ENCODE results near the gene TMEM163. TPM values are rescaled to one million over a fixed set of nuclear protein-coding genes. Genes with fewer than 3 reads are reported as not detected.

TMEM163 gene
- total and polyA plus RNA-seq, 2 experiments from 2014 or later, result 1.1 TPM

- no peak overlapping the region for H3K4me3 ChIP-seq
These were observed 203.7 kb downstream of the TMEM163 start for GRCh38 chr2:134515137-134515536.

GRCh38 chr2:134513465-134513804 lies 205.4 kb downstream of the TMEM163 start:
- WGBS (ENCODE audit: low lambda C conversion rate, missing lambda C conversion rate), result 72% methylated on average over 5 of the region's 5 CpGs
- H3K4me3 ChIP-seq, result no peak overlapping the region
- TF ChIP-seq EZH2 (IDR thresholded peaks at IDR 0.05; ENCODE audit: borderline replicate concordance), result no peak

More at GRCh38 chr2:134515137-134515536, 203.7 kb downstream of the TMEM163 start:
- H3K9me3 ChIP-seq (ENCODE audit: low read depth), result no peaks in the 10 kb centered on the region
- no peak overlapping the region for H3K4me2 ChIP-seq
- no peak overlapping the region for H3K27ac ChIP-seq
- H3K79me2 ChIP-seq, result no peaks in the 10 kb centered on the region
- no peaks in the 10 kb centered on the region for H4K20me1 ChIP-seq (ENCODE audit: insufficient read depth, poor library complexity, severe bottlenecking)
- H3K4me1 ChIP-seq (ENCODE audit: insufficient read depth), result no peaks in the 10 kb centered on the region
- no peaks in the 10 kb centered on the region for H3K36me3 ChIP-seq (replicated peaks; ENCODE audit: insufficient read depth, low read depth)
- 77% methylated on average over 5 of the region's 5 CpGs for WGBS (ENCODE audit: low lambda C conversion rate, missing lambda C conversion rate)
- TF ChIP-seq CTCF (IDR thresholded peaks at IDR 0.05; ENCODE audit: poor library complexity) (no peak), EZH2phosphoT487 (IDR thresholded peaks at IDR 0.05; ENCODE audit: low read depth, severe bottlenecking, unreplicated experiment) (no peak), EZH2 (IDR thresholded peaks at IDR 0.05; ENCODE audit: borderline replicate concordance) (no peak)
- DNase-seq (ENCODE audit: low spot score), result no peak
- no peaks in the 10 kb centered on the region for H3K27me3 ChIP-seq
- no peaks in the 10 kb centered on the region for H3K9me2 ChIP-seq (replicated peaks; ENCODE audit: insufficient read depth)
- no peak overlapping the region for H2AFZ ChIP-seq

GRCh38 chr2:134512734-134513464 lies 205.9 kb downstream of the TMEM163 start:
- no peak overlapping the region for H2AFZ ChIP-seq
- no peaks in the 10 kb centered on the region for H3K9me3 ChIP-seq (ENCODE audit: low read depth)
- DNase-seq (ENCODE audit: low spot score), result no peak
- H4K20me1 ChIP-seq (ENCODE audit: insufficient read depth, poor library complexity, severe bottlenecking), result no peaks in the 10 kb centered on the region
- TF ChIP-seq CTCF (IDR thresholded peaks at IDR 0.05; ENCODE audit: poor library complexity) (no peak), EZH2phosphoT487 (IDR thresholded peaks at IDR 0.05; ENCODE audit: low read depth, severe bottlenecking, unreplicated experiment) (no peak), EZH2 (IDR thresholded peaks at IDR 0.05; ENCODE audit: borderline replicate concordance) (no peak)
- no peaks in the 10 kb centered on the region for H3K9me2 ChIP-seq (replicated peaks; ENCODE audit: insufficient read depth)
- no peaks in the 10 kb centered on the region for H3K4me1 ChIP-seq (ENCODE audit: insufficient read depth)
- no peak overlapping the region for H3K4me2 ChIP-seq
- WGBS (ENCODE audit: low lambda C conversion rate, missing lambda C conversion rate), result 71% methylated on average over 4 of the region's 4 CpGs
- H3K4me3 ChIP-seq, result no peak overlapping the region
- H3K79me2 ChIP-seq, result no peaks in the 10 kb centered on the region
- H3K27me3 ChIP-seq, result no peaks in the 10 kb centered on the region
- H3K27ac ChIP-seq, result no peak overlapping the region
- no peaks in the 10 kb centered on the region for H3K36me3 ChIP-seq (replicated peaks; ENCODE audit: insufficient read depth, low read depth)

More at GRCh38 chr2:134513465-134513804, 205.4 kb downstream of the TMEM163 start:
- Histone ChIP-seq H4K20me1 (ENCODE audit: insufficient read depth, poor library complexity, severe bottlenecking) (no peaks in the 10 kb centered on the region), H3K79me2 (no peaks in the 10 kb centered on the region), H3K4me2 (no peak overlapping the region), H2AFZ (no peak overlapping the region), H3K36me3 (replicated peaks; ENCODE audit: insufficient read depth, low read depth) (no peaks in the 10 kb centered on the region), H3K9me3 (ENCODE audit: low read depth) (no peaks in the 10 kb centered on the region), H3K9me2 (replicated peaks; ENCODE audit: insufficient read depth) (no peaks in the 10 kb centered on the region), H3K27me3 (no peaks in the 10 kb centered on the region), H3K4me1 (ENCODE audit: insufficient read depth) (no peaks in the 10 kb centered on the region), H3K27ac (no peak overlapping the region)
- DNase-seq (ENCODE audit: low spot score), result no peak

GRCh38 chr2:134508391-134508790 lies 210.4 kb downstream of the TMEM163 start:
- Histone ChIP-seq H3K9me2 (replicated peaks; ENCODE audit: insufficient read depth) (no peaks in the 10 kb centered on the region), H3K4me2 (no peak overlapping the region), H4K20me1 (ENCODE audit: insufficient read depth, poor library complexity, severe bottlenecking) (no peaks in the 10 kb centered on the region), H2AFZ (no peak overlapping the region), H3K4me3 (no peak overlapping the region), H3K36me3 (replicated peaks; ENCODE audit: insufficient read depth, low read depth) (no peaks in the 10 kb centered on the region), H3K9me3 (ENCODE audit: low read depth) (no peaks in the 10 kb centered on the region), H3K27ac (no peak overlapping the region), H3K27me3 (no peaks in the 10 kb centered on the region), H3K79me2 (no peaks in the 10 kb centered on the region), H3K4me1 (ENCODE audit: insufficient read depth) (no peaks in the 10 kb centered on the region)
- WGBS (ENCODE audit: low lambda C conversion rate, missing lambda C conversion rate), result 54% methylated on average over 4 of the region's 4 CpGs
- no peak for DNase-seq (ENCODE audit: low spot score)
- TF ChIP-seq EZH2phosphoT487 (IDR thresholded peaks at IDR 0.05; ENCODE audit: low read depth, severe bottlenecking, unreplicated experiment) (no peak), EZH2 (IDR thresholded peaks at IDR 0.05; ENCODE audit: borderline replicate concordance) (no peak), CTCF (IDR thresholded peaks at IDR 0.05; ENCODE audit: poor library complexity) (no peak)

All from hepatocyte (in vitro differentiated cells).